GM21447 (cell line): Measurements from ENCODE around the gene MCOLN1.

Source experiments
- ATAC-seq: cut with Tn5 transposase; IDR thresholded peaks from one replicate; pipeline ENCODE4 v1.9.1; 2021; ENCODE audit not compliant: unreplicated experiment

MCOLN1 gene

GRCh38 chr19:7541475-7541824 lies 19.0 kb downstream of the MCOLN1 start:
- no peak for ATAC-seq

GRCh38 chr19:7541828-7542443 lies 19.5 kb downstream of the MCOLN1 start:
- no peak for ATAC-seq

GRCh38 chr19:7542556-7543348 lies 20.3 kb downstream of the MCOLN1 start:
- ATAC-seq: no peak

GRCh38 chr19:7544626-7545025 lies 22.2 kb downstream of the MCOLN1 start:
- no peak for ATAC-seq

- no peak for ATAC-seq
These were observed 22.9 kb downstream of the MCOLN1 start for GRCh38 chr19:7545300-7545699.

- ATAC-seq: no peak
These were observed 23.5 kb downstream of the MCOLN1 start for GRCh38 chr19:7545904-7546303.

GRCh38 chr19:7547159-7547558 lies 24.7 kb downstream of the MCOLN1 start:
- no peak for ATAC-seq

- ATAC-seq: no peak
These were observed 27.2 kb downstream of the MCOLN1 start for GRCh38 chr19:7549429-7550148.

GRCh38 chr19:7550169-7550770 lies 27.8 kb downstream of the MCOLN1 start:
- ATAC-seq: no peak

GRCh38 chr19:7550987-7551761 lies 28.8 kb downstream of the MCOLN1 start:
- ATAC-seq: no peak

- no peak for ATAC-seq
These were observed 30.4 kb downstream of the MCOLN1 start for GRCh38 chr19:7552781-7553180.

- no peak for ATAC-seq
These were observed 32.1 kb downstream of the MCOLN1 start for GRCh38 chr19:7554565-7554964.

- no peak for ATAC-seq
These were observed 32.8 kb downstream of the MCOLN1 start for GRCh38 chr19:7554990-7555864.

GRCh38 chr19:7556696-7557315 lies 34.4 kb downstream of the MCOLN1 start:
- ATAC-seq: no peak

- ATAC-seq: no peak
These were observed 36.2 kb downstream of the MCOLN1 start for GRCh38 chr19:7558667-7559066.

- no peak for ATAC-seq
These were observed 36.7 kb downstream of the MCOLN1 start for GRCh38 chr19:7559102-7559501.

GRCh38 chr19:7560255-7560654 lies 37.8 kb downstream of the MCOLN1 start:
- ATAC-seq: no peak

- no peak for ATAC-seq
These were observed 38.9 kb downstream of the MCOLN1 start for GRCh38 chr19:7561325-7561724.

GRCh38 chr19:7562646-7563393 lies 40.4 kb downstream of the MCOLN1 start:
- no peak for ATAC-seq
